ENCODE measurements around the gene ABITRAM.
A peak's percentile ranks its signal among the peaks of the same experiment; 100 is the strongest.
"Not testable (repeated sequence)": the region's sequence is repeated elsewhere in the genome, so short reads cannot be mapped to it uniquely, and the experiment has no call there.

Gene ABITRAM

GRCh38 chr9:108934323-108934893, at the start of gene ABITRAM:
ABITRAM (plus strand) TSS chr9:108934400; CDS start chr9:108934487, 87 bp downstream.
- peak; percentile 90 for DNase-seq (ENCODE audit: low spot score)

GRCh38 chr9:108884701-108885100, 49.5 kb upstream of the ABITRAM start:
- no peak for DNase-seq (ENCODE audit: low spot score)

GRCh38 chr9:108885643-108886348, 48.4 kb upstream of the ABITRAM start:
- DNase-seq (ENCODE audit: low spot score): peak; percentile 55

GRCh38 chr9:108886594-108887271, 47.5 kb upstream of the ABITRAM start:
- DNase-seq (ENCODE audit: low spot score): not testable (repeated sequence)

- peak; percentile 60 for DNase-seq (ENCODE audit: low spot score)
Measured at GRCh38 chr9:108889649-108890067, 44.5 kb upstream of the ABITRAM start.

- no peak for DNase-seq (ENCODE audit: low spot score)
Measured at GRCh38 chr9:108894225-108894997, 39.8 kb upstream of the ABITRAM start.

GRCh38 chr9:108897324-108898096, 36.7 kb upstream of the ABITRAM start:
- no peak for DNase-seq (ENCODE audit: low spot score)

GRCh38 chr9:108899023-108899695, 35.0 kb upstream of the ABITRAM start:
- not testable (repeated sequence) for DNase-seq (ENCODE audit: low spot score)

GRCh38 chr9:108900176-108900575, 34.0 kb upstream of the ABITRAM start:
- no peak for DNase-seq (ENCODE audit: low spot score)

GRCh38 chr9:108903420-108904103, 30.6 kb upstream of the ABITRAM start:
- no peak for DNase-seq (ENCODE audit: low spot score)

- DNase-seq (ENCODE audit: low spot score): no peak
Measured at GRCh38 chr9:108904161-108904560, 30.0 kb upstream of the ABITRAM start.

GRCh38 chr9:108905494-108905893, 28.7 kb upstream of the ABITRAM start:
- no peak for DNase-seq (ENCODE audit: low spot score)

- DNase-seq (ENCODE audit: low spot score): no peak
Measured at GRCh38 chr9:108910402-108910801, 23.8 kb upstream of the ABITRAM start.

- no peak for DNase-seq (ENCODE audit: low spot score)
Measured at GRCh38 chr9:108910914-108911313, 23.3 kb upstream of the ABITRAM start.

- no peak for DNase-seq (ENCODE audit: low spot score)
Measured at GRCh38 chr9:108911820-108912219, 22.4 kb upstream of the ABITRAM start.

- no peak for DNase-seq (ENCODE audit: low spot score)
Measured at GRCh38 chr9:108913391-108913790, 20.8 kb upstream of the ABITRAM start.

- no peak for DNase-seq (ENCODE audit: low spot score)
Measured at GRCh38 chr9:108919517-108919916, 14.7 kb upstream of the ABITRAM start.

GRCh38 chr9:108920401-108920800, 13.8 kb upstream of the ABITRAM start:
- DNase-seq (ENCODE audit: low spot score): not testable (repeated sequence)

GRCh38 chr9:108921200-108921599, 13.0 kb upstream of the ABITRAM start:
- DNase-seq (ENCODE audit: low spot score): no peak

GRCh38 chr9:108924466-108924865, 9.7 kb upstream of the ABITRAM start:
- DNase-seq (ENCODE audit: low spot score): no peak
